ES-I3 (cell line): Measurements from ENCODE around the gene ANKRD6.

Experiments
- H3K36me3 ChIP-seq: 2 replicates; pipeline ENCODE4 v1.6.1; 2013; ENCODE audit warnings: mild to moderate bottlenecking, low read length, control low read depth, moderate library complexity; ENCODE audit not compliant: insufficient read depth
- H3K4me1 ChIP-seq: 2 replicates; pipeline ENCODE4 v1.6.1; 2013; ENCODE audit warnings: mild to moderate bottlenecking, control low read depth, low read length; ENCODE audit not compliant: insufficient read depth
- H3K9ac ChIP-seq: 2 replicates; pipeline ENCODE4 v1.6.1; 2013; ENCODE audit warnings: low read depth, mild to moderate bottlenecking, low read length, moderate library complexity
- H3K9me3 ChIP-seq: 2 replicates; pipeline ENCODE4 v1.6.1; 2013; ENCODE audit warnings: mild to moderate bottlenecking, low read length, moderate library complexity; ENCODE audit not compliant: control insufficient read depth, insufficient read depth

Gene ANKRD6

DNA sequence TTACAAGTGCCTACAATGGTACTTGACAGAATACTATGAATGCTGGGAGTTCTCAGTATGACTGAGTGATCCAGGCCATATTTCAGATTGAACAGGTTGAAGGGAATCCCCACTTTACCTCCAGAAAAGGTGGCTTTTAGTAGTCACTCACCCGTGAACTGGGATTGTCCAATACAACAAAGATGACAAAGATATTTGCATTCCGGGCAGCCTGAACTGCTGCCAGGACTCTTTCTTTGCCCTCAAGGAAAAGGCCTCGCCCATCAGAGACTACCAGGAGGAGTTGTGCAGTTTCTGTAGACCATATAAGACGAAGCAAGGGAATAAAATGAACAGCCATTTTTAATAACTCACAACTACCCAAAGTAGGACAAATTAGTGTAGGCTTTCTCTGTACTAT is 211.9 kb downstream of the ANKRD6 start:
- 0 out of 2 replicates have a peak, but pooled peaks cover 5% of the 10 kb centered on the region for H3K4me1 ChIP-seq
- peaks cover 56% of the 10 kb centered on the region for H3K36me3 ChIP-seq
- H3K9me3 ChIP-seq, result no peaks in the 10 kb centered on the region
- no peak overlapping the region for H3K9ac ChIP-seq

DNA sequence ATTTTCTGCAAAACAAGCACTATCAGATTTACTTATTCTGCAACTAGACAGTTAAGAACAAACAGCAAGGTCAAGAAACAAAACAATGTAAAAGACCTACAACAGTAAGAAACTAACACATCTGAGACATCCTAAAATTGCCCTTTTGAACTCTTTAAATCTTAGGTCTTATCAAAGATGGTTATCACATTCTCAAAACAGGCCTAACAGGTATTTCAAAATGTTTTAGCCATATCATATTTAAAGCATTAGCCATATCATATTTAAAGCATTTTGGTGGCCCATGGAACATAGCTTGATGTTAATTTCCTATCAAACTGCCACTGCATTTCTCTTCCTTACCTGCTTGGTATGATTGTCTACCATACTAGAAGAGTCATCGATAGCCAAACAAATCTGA is 216.7 kb downstream of the ANKRD6 start:
- peaks cover 72% of the 10 kb centered on the region for H3K36me3 ChIP-seq
- H3K9ac ChIP-seq, result no peak overlapping the region
- no peaks in the 10 kb centered on the region for H3K9me3 ChIP-seq
- no peaks in the 10 kb centered on the region for H3K4me1 ChIP-seq

DNA sequence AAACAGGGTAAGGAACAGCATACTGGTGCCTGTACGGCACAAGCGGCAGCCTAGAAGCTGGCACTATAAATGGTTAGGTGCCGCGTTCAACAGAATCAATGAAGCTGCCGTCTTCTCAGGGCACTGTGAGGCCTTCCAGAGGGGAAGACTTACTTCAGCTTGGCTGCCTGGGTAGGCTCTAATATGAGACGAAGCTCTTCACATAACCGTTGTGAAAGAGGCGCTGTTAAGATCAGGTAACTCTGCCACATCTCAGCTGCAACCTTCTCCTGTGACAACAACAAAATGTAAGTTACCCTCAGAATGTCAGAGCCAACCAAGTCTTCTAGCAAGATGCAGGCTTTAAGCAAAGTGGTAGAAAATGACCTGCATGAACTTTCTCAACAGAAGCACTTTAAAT is 217.6 kb downstream of the ANKRD6 start:
- Histone ChIP-seq H3K9me3 (no peaks in the 10 kb centered on the region), H3K4me1 (no peaks in the 10 kb centered on the region), H3K36me3 (peaks cover 73% of the 10 kb centered on the region), H3K9ac (no peak overlapping the region)

GRCh38 chr6:89655122-89655521 is 222.2 kb downstream of the ANKRD6 start:
- Histone ChIP-seq H3K9me3 (no peaks in the 10 kb centered on the region), H3K4me1 (no peaks in the 10 kb centered on the region), H3K9ac (no peak overlapping the region), H3K36me3 (peaks cover 64% of the 10 kb centered on the region)

DNA sequence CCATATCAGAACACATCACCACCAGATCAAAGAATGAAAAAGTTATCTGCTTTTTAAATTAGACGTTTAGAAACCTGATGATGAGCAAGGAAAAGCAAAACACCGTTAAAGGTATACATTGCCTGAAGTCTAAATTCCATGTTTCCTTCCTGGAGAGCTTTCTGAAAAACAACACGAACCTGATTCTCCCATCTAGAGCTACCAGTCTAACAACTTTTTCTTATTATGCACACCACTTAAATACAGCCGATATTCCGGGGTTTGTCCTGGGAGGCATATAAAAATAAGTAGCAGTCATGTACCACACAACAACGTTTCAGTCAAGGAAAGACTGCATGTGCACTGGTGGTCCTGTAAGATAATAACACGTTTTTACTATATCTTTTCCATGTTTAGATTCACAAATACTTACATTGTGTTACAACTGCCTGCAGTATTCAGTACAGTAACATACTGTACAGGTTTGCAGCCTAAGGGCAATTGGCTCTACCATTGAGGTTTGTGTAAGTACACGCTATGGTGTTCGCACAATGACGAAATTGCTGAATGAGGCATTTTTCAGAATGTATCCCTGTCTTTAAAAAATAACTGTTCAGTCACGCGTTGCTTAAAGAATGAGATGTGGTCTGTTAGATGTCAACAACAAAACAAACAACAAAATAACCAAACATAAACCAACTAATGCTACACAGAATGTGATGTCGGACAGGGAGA is 224.7 kb downstream of the ANKRD6 start:
- no peak overlapping the region for H3K9ac ChIP-seq
- H3K9me3 ChIP-seq, result no peaks in the 10 kb centered on the region
- no peaks in the 10 kb centered on the region for H3K4me1 ChIP-seq
- H3K36me3 ChIP-seq, result peaks cover 65% of the 10 kb centered on the region

GRCh38 chr6:89660981-89661380 is 228.0 kb downstream of the ANKRD6 start:
- Histone ChIP-seq H3K36me3 (peaks cover 57% of the 10 kb centered on the region), H3K9ac (no peak overlapping the region), H3K9me3 (no peaks in the 10 kb centered on the region), H3K4me1 (no peaks in the 10 kb centered on the region)

GRCh38 chr6:89661559-89661958 is 228.6 kb downstream of the ANKRD6 start:
- Histone ChIP-seq H3K9ac (no peak overlapping the region), H3K36me3 (peaks cover 51% of the 10 kb centered on the region), H3K9me3 (no peaks in the 10 kb centered on the region), H3K4me1 (peaks cover 1% of the 10 kb centered on the region; the same call in 1 of the 2 replicates)

GRCh38 chr6:89662659-89663223 is 229.8 kb downstream of the ANKRD6 start:
- Histone ChIP-seq H3K9ac (no peak overlapping the region), H3K36me3 (peaks cover 44% of the 10 kb centered on the region), H3K9me3 (no peaks in the 10 kb centered on the region), H3K4me1 (peaks cover 12% of the 10 kb centered on the region)

DNA sequence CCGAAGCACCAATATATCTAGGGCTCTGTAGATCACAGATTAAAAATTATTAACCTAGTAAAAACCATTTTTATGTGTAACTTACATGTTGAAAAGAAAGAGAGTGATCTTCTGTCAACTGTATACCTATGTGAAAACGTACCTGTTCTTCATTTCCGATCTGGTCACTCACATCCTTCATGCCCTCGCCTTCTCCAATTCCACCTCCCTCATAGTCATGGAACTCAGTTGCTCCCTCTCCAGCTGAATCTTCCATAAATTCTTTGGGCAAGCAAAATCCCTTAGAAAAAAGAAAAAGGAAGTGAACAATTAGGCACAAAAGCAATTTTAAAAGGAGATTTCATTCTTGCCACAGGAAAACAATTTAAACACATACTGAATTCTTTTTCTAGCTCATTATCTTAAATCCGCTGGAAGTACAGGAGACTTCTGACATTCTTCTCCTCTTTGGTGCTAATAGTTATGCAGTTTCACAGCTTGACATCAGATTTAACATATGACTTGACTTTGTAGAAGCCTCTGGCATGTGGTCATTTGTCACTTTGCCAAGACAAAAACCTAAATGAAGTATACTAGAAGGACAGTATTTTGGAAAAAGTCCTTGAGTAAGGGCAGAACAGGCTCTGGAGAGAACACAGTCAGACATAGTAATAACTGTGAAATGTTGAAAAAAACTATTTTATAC is 235.1 kb downstream of the ANKRD6 start:
- no peaks in the 10 kb centered on the region for H3K9me3 ChIP-seq
- peaks cover 40% of the 10 kb centered on the region for H3K36me3 ChIP-seq
- no peak overlapping the region; the same call in 1 of the 2 replicates for H3K9ac ChIP-seq
- H3K4me1 ChIP-seq, result peaks cover 30% of the 10 kb centered on the region

- Histone ChIP-seq H3K9me3 (no peaks in the 10 kb centered on the region), H3K4me1 (peaks cover 30% of the 10 kb centered on the region), H3K9ac (no peak overlapping the region), H3K36me3 (peaks cover 41% of the 10 kb centered on the region)
These were observed 236.1 kb downstream of the ANKRD6 start for GRCh38 chr6:89669002-89669401.

GRCh38 chr6:89670935-89671565 is 238.1 kb downstream of the ANKRD6 start:
- no peak overlapping the region for H3K9ac ChIP-seq
- H3K36me3 ChIP-seq, result peaks cover 52% of the 10 kb centered on the region
- H3K9me3 ChIP-seq, result no peaks in the 10 kb centered on the region
- peaks cover 30% of the 10 kb centered on the region for H3K4me1 ChIP-seq

GRCh38 chr6:89675949-89676748 is 243.2 kb downstream of the ANKRD6 start:
- Histone ChIP-seq H3K9me3 (no peaks in the 10 kb centered on the region), H3K4me1 (peaks cover 16% of the 10 kb centered on the region), H3K36me3 (peaks cover 72% of the 10 kb centered on the region), H3K9ac (no peak overlapping the region)

DNA sequence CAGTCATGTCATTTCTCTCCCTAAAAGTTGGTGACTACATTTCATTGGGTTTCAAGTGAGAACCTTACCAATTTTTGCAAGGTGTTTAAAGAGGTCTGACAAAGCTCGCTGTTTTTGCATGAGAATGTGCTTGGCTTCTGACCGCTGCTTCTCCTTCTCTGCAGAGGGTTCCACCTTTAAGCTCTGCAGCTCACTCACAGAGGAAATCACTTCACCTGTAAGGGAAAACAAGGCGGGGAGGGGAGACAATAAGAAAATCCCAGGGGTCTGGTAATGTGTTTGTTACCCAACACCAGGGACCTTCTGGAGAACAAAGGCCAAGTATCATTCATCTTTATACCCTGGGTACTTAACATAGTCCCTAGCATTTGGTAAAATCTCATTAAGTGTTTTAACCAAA is 245.6 kb downstream of the ANKRD6 start:
- Histone ChIP-seq H3K36me3 (peaks cover 65% of the 10 kb centered on the region), H3K9me3 (no peaks in the 10 kb centered on the region), H3K4me1 (peaks cover 16% of the 10 kb centered on the region)

More for the DNA sequence above, 245.6 kb downstream of the ANKRD6 start:
- H3K9ac ChIP-seq, result no peak overlapping the region
